Body of pancreas (tissue), 4 donors: Measurements from ENCODE around the gene MBD4. TPM values are rescaled to one million over a fixed set of nuclear protein-coding genes. Genes with fewer than 3 reads are reported as not detected.

ENCODE experiments used
- ATAC-seq: fragments of 150-250 bp; one replicate; pipeline ENCODE4 v1.9.1; 2016
- DNase-seq, 4 donors: peaks; one replicate each; pipeline ENCODE4 v3.0.0-alpha.2; 2019
- H3K27ac ChIP-seq, 4 donors: fragments of 200-600 bp; sonication (generic); 1 replicate in 3 of 4; 2 replicates in 1 of 4; pipeline versions ENCODE4 v1.5.1 to v1.6.1; 2016 to 2019; ENCODE audit warnings: mild to moderate bottlenecking in 1 of 4, mixed read lengths in 1 of 4, moderate library complexity in 1 of 4
- H3K27me3 ChIP-seq, 2 donors: fragments of 200-600 bp; sonication (generic); one replicate each; pipeline ENCODE4 v1.6.0; 2016; ENCODE audit warnings: mild to moderate bottlenecking in 1 of 2
- H3K36me3 ChIP-seq, 2 donors: fragments of 200-600 bp; sonication (generic); replicated peaks in 1 of 2; 2 replicates each; pipeline ENCODE4 v1.5.1; 2016; ENCODE audit warnings: low read depth in 2 of 2; ENCODE audit not compliant: insufficient read depth in 1 of 2
- H3K4me1 ChIP-seq: fragments of 200-600 bp; sonication (generic); one replicate; pipeline ENCODE4 v1.6.0; 2016
- H3K4me3 ChIP-seq, 2 donors: fragments of 200-600 bp; sonication (generic); 1 replicate in 1 of 2; 2 replicates in 1 of 2; pipeline ENCODE4 v1.5.1; 2016 to 2019
- H3K9me3 ChIP-seq, 3 donors: fragments of 200-600 bp; sonication (generic); 1 replicate in 2 of 3; 2 replicates in 1 of 3; pipeline ENCODE4 v1.5.1; 2016
- POLR2A ChIP-seq, 3 donors: fragments of 450-650 bp; IDR thresholded peaks; one replicate each; pipeline ENCODE4 v1.6.1; 2016; ENCODE audit warnings: antibody characterized with exemption in 3 of 3, mild to moderate bottlenecking in 2 of 3
- WGBS, 2 donors: methylation state at CpG; one replicate each; pipeline ENCODE4 v1.1.5; 2017; 5-methylcytosine and 5-hydroxymethylcytosine counted together
- intact Hi-C: fragments of 100-400 bp; cut with DNase I; formaldehyde crosslinking; loops from one replicate; pipeline ENCODE4 v1.15.1; 2023
- total RNA-seq, 2 donors: library from RNA; depleted of rRNA; stranded (reverse); fragments of >200 nt; gene quantifications; one replicate each; pipeline ENCODE4 v1.1.0, GENCODE V29; 2016
- TF ChIP-seq, protein P1 (sequence below), 7 experiments: fragments of 450-650 bp in 4 of 7; fragments of 200-600 bp in 3 of 7; sonication (generic) in 3 of 7; IDR thresholded peaks; one replicate each; pipeline ENCODE4 v1.5.1; 2016 to 2019; ENCODE audit warnings: antibody characterized with exemption in 7 of 7

Gene MBD4
- total RNA-seq, 2 donors from 2014 or later, result 18.7 to 23.1 TPM

- WGBS, 2 donors, result 78 to 81% methylated on average over 5 of the region's 5 CpGs
- H3K27me3 ChIP-seq, result no peaks in the 10 kb centered on the region
- intact Hi-C loops, result no loop called here
- DNase-seq (no peak), ATAC-seq (no peak)
- H3K27ac ChIP-seq, result no peak overlapping the region
- no peak overlapping the region for H3K4me3 ChIP-seq
- H3K9me3 ChIP-seq, result no peaks in the 10 kb centered on the region
- TF ChIP-seq POLR2A (IDR thresholded peaks at IDR 0.05), result no peak
- TF ChIP-seq, protein P1, sequence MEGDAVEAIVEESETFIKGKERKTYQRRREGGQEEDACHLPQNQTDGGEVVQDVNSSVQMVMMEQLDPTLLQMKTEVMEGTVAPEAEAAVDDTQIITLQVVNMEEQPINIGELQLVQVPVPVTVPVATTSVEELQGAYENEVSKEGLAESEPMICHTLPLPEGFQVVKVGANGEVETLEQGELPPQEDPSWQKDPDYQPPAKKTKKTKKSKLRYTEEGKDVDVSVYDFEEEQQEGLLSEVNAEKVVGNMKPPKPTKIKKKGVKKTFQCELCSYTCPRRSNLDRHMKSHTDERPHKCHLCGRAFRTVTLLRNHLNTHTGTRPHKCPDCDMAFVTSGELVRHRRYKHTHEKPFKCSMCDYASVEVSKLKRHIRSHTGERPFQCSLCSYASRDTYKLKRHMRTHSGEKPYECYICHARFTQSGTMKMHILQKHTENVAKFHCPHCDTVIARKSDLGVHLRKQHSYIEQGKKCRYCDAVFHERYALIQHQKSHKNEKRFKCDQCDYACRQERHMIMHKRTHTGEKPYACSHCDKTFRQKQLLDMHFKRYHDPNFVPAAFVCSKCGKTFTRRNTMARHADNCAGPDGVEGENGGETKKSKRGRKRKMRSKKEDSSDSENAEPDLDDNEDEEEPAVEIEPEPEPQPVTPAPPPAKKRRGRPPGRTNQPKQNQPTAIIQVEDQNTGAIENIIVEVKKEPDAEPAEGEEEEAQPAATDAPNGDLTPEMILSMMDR (IDR thresholded peaks at IDR 0.05), result no peak
- H3K4me1 ChIP-seq, result peaks cover 43% of the 10 kb centered on the region
- H3K36me3 ChIP-seq, result peaks cover 0 to 22% of the 10 kb centered on the region in 2 donors
These were observed 6.2 kb downstream of the MBD4 start for GRCh38 chr3:129433565-129433964.

DNA sequence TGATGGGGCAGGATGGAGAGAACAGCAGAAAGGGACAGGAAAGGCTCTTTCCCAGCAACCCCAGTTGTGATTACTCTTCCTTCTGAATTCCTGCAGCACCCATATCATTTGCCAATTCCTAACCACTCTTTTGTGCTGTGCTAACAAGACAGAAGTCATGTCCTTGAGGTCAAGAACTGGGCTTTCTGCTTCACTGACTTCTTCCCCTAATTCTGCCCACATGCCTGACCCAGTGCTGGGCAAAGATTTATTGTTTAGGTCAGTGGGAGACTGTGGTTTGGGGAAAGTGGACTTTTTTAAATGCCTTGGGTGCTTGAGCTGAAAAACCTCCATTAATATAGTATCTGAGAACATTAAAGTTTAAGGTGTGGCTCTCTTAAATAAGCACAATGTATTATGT, 7.1 kb downstream of the MBD4 start:
- Histone ChIP-seq H3K4me1 (peaks cover 42% of the 10 kb centered on the region), H3K4me3 (no peak overlapping the region), H3K9me3 (no peaks in the 10 kb centered on the region), H3K36me3 (peaks cover 0 to 22% of the 10 kb centered on the region in 2 donors), H3K27me3 (no peaks in the 10 kb centered on the region), H3K27ac (no peak overlapping the region)
- intact Hi-C loops, result no loop called here
- no peak for TF ChIP-seq POLR2A (IDR thresholded peaks at IDR 0.05)
- TF ChIP-seq, protein P1 (IDR thresholded peaks at IDR 0.05), result no peak
- ATAC-seq (no peak), DNase-seq (no peak)

GRCh38 chr3:129432036-129432435, 7.7 kb downstream of the MBD4 start:
- Histone ChIP-seq H3K27ac (no peak overlapping the region), H3K9me3 (no peaks in the 10 kb centered on the region), H3K4me1 (peaks cover 40% of the 10 kb centered on the region), H3K4me3 (no peak overlapping the region), H3K36me3 (peaks cover 0 to 22% of the 10 kb centered on the region in 2 donors), H3K27me3 (no peaks in the 10 kb centered on the region)
- intact Hi-C loops, result no loop called here
- TF ChIP-seq, protein P1 (IDR thresholded peaks at IDR 0.05), result no peak
- TF ChIP-seq POLR2A (IDR thresholded peaks at IDR 0.05), result no peak
- no peak for ATAC-seq
- no peak for DNase-seq
- 82 to 97% methylated on average over 7 of the region's 7 CpGs for whole genome bisulfite sequencing, 2 donors

- Histone ChIP-seq H3K4me1 (peaks cover 18% of the 10 kb centered on the region), H3K27ac (peak overlapping the region in 2 of 4 donors; percentile 68 to 73), H3K4me3 (no peak overlapping the region), H3K9me3 (no peaks in the 10 kb centered on the region), H3K36me3 (peaks cover 0 to 22% of the 10 kb centered on the region in 2 donors), H3K27me3 (no peaks in the 10 kb centered on the region)
- no peak for ATAC-seq
- WGBS, 2 donors, result 74 to 87% methylated on average over 4 of the region's 4 CpGs
- intact Hi-C loops, result no loop called here
- TF ChIP-seq, protein P1 (IDR thresholded peaks at IDR 0.05), result no peak
- no peak for TF ChIP-seq POLR2A (IDR thresholded peaks at IDR 0.05)
- no peak for DNase-seq
These were observed 10.1 kb downstream of the MBD4 start for GRCh38 chr3:129429602-129430001.

DNA sequence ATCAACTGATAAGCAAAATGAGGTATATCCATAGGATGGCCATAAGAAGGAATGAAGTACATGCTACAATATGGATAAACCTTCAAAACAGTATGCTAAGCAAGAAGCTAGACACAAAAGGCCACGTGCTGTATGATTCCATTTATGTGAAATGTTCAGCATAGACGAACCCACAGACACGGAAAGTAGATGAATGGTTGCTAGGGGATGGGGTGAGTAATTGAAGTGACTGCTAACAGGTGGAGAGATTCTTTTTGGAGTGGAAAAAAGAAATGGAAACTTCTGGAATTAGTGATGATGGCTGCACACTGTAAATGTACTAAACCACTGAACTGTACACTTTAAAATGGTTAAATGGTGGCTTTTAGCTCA, 10.7 kb downstream of the MBD4 start:
- no peak overlapping the region for H3K4me3 ChIP-seq
- peaks cover 18% of the 10 kb centered on the region for H3K4me1 ChIP-seq
- no peak for TF ChIP-seq POLR2A (IDR thresholded peaks at IDR 0.05)
- TF ChIP-seq, protein P1 (IDR thresholded peaks at IDR 0.05), result no peak
- H3K36me3 ChIP-seq, result peaks cover 0 to 22% of the 10 kb centered on the region in 2 donors
- H3K27ac ChIP-seq, result peak overlapping the region; percentile 6 to 73 (median 58)
- H3K9me3 ChIP-seq, result no peaks in the 10 kb centered on the region
- WGBS, 2 donors, result 67 to 69% methylated on average over 3 of the region's 3 CpGs
- intact Hi-C loops, result no loop called here
- no peaks in the 10 kb centered on the region for H3K27me3 ChIP-seq
- ATAC-seq (no peak), DNase-seq (no peak)
